ENCODE measurements around the gene EMILIN3. TPM values are rescaled to one million over a fixed set of nuclear protein-coding genes. Genes with fewer than 3 reads are reported as not detected.
"Not testable (repeated sequence)": the region's sequence is repeated elsewhere in the genome, so short reads cannot be mapped to it uniquely, and the experiment has no call there.

EMILIN3 gene
- total RNA-seq, 1 donor from 2014 or later = not detected

- ATAC-seq (ENCODE audit: low read depth) = no peak
- Mint-ChIP-seq H3K27ac (no peak overlapping the region), H3K4me1 (peaks cover 23% of the 10 kb centered on the region), H3K4me3 (no peak overlapping the region), H3K36me3 (ENCODE audit: low read depth) (peaks cover 6% of the 10 kb centered on the region), H3K27me3 (no peaks in the 10 kb centered on the region), H3K9me3 (no peaks in the 10 kb centered on the region)
- ChIA-PET CTCF (no interaction called here), POLR2A (interaction anchor here (4.4 kb wide), 1 partner anchor 9 kb away, joined by 54 read pairs; no protein-coding TSS in a partner anchor)
- intact Hi-C loops (cut with micrococcal nuclease) = loop anchor here (10.0 kb wide), 1 partner anchor 380 kb away; no protein-coding TSS in a partner anchor
- no peak for DNase-seq
- TF ChIP-seq CTCF (IDR thresholded peaks at IDR 0.05) = no peak
These were observed 52.2 kb downstream of the EMILIN3 start for GRCh38 chr20:41314386-41314785.

- H3K27me3 Mint-ChIP-seq; H3K36me3 Mint-ChIP-seq (ENCODE audit: low read depth); DNase-seq; ATAC-seq (ENCODE audit: low read depth); H3K4me3 Mint-ChIP-seq; H3K27ac Mint-ChIP-seq; H3K9me3 Mint-ChIP-seq: not testable (repeated sequence)
- ChIA-PET CTCF (interaction anchor here (1.4 kb wide), 1 partner anchor 27 kb away, joined by 4 read pairs; no protein-coding TSS in a partner anchor), POLR2A (interaction anchor here (0.8 kb wide), 1 partner anchor 18 kb away, joined by 3 read pairs; no protein-coding TSS in a partner anchor)
- peaks cover 34% of the 10 kb centered on the region for H3K4me1 Mint-ChIP-seq
- intact Hi-C loops (cut with micrococcal nuclease) = loop anchor here (10.0 kb wide), 1 partner anchor 383 kb away; no protein-coding TSS in a partner anchor
These were observed 54.6 kb downstream of the EMILIN3 start for GRCh38 chr20:41312009-41312408.

Other genes starting within 250 kb of the EMILIN3 start
- gene PLCG1, start 229.3 kb downstream of the EMILIN3 start, total RNA-seq = 61.1 and 61.8 TPM in 2 replicates
- 19.5 and 21.2 TPM in 2 replicates for gene ZHX3, start 49.1 kb downstream of the EMILIN3 start, total RNA-seq
- gene LPIN3, start 26.0 kb downstream of the EMILIN3 start, total RNA-seq = 0.60 and 0.66 TPM in 2 replicates